ENCODE measurements around the gene LMNA. TPM values are rescaled to one million over a fixed set of nuclear protein-coding genes. Genes with fewer than 3 reads are reported as not detected.
A peak's percentile ranks its signal among the peaks of the same experiment; 100 is the strongest.

The LMNA gene
- total RNA-seq, 1 donor from 2014 or later: 92.7 TPM

DNA sequence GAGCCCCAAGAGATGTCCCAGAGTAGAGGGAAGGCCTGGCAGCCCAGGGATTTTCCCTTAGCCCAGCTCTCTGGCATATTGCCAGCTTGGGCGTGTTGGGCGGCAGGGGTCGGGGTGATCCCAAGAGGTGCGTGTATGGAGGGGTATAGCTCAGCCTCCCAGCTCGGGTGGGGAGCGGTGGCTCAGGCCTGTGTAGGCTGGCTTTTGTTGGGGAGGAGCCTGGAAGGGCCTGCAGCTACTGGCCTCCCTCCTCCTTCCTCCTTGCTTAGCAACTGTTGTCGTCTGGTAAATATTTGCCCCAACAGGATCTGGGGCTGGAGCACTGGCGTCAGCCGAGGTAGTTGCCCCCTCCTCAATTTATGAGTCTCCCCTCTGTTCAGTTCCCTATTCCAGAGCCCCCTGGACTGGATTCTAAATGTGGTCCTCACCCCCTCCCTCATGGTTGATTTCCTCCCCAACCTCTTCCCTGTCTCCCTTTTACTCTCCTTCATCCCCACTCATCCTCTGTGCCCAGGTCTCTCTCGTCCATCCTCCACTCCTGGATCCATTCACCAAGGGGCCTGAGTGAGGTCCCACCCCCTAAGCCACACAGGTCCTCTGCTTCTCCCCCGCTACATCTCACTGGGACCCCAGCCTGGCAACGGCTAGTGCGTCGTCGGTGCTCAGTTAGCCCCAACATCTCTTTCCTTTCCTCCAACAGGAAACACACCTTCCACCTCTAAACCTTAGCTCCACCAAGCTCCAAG, 10.3 kb upstream of the LMNA start:
- peaks cover 43% of the 10 kb centered on the region for H3K4me1 Mint-ChIP-seq (ENCODE audit: low read depth)

DNA sequence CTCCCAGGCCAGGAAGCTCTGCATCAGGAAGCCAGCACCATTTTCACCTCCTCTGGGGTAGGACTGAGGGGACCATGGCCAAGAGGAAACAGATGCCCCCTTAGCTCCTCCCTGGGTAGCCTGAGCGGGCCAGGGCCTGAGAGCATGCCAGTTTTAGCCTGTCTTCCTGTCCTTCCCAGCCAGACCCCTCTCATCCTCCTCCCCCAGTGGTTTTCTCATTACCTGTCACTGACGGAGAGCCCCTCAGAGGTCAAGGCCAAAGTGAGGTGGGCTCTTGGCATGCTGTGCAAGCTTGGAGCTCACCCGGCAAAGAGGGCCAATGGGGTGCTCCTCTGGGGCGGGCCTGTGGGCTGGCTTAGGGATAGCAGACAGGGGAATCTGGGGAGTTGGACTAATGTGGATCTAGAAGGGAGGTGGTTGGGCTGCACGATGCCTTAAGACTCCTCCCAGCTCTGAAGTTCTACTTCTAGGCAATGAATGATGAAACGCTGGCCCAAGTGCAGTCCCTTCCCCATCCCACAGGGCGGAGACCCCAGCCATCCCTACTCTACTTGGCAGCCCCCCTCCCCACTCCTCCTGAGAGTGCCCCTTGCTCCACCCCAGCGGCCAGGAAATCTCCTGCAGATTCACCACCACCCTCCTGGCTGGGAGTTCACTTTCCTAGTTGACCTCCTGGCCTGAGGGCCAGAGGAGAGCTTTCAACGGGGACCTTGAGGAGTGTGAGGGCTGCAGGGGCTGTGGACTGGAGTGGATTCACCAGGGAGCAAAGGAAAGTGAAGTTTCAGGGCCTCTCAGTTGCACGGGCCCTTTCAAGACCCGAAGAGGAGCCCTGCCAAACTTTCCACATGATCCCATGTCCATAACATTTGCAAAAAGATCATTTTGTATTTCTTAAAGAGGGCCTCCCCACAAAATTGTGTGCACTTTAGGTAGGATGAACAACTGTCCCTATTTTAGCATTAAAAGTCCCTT, 9.4 kb upstream of the LMNA start:
- DNase-seq (ENCODE audit: low spot score, unreplicated experiment): no peak
- no peaks in the 10 kb centered on the region for H3K9me3 Mint-ChIP-seq (ENCODE audit: low read depth)
- H3K4me3 Mint-ChIP-seq (ENCODE audit: low read depth): peak overlapping the region; percentile 52
- no peaks in the 10 kb centered on the region for H3K27me3 Mint-ChIP-seq
- peak overlapping the region; percentile 94 for H3K27ac Mint-ChIP-seq
- TF ChIP-seq, protein P1, sequence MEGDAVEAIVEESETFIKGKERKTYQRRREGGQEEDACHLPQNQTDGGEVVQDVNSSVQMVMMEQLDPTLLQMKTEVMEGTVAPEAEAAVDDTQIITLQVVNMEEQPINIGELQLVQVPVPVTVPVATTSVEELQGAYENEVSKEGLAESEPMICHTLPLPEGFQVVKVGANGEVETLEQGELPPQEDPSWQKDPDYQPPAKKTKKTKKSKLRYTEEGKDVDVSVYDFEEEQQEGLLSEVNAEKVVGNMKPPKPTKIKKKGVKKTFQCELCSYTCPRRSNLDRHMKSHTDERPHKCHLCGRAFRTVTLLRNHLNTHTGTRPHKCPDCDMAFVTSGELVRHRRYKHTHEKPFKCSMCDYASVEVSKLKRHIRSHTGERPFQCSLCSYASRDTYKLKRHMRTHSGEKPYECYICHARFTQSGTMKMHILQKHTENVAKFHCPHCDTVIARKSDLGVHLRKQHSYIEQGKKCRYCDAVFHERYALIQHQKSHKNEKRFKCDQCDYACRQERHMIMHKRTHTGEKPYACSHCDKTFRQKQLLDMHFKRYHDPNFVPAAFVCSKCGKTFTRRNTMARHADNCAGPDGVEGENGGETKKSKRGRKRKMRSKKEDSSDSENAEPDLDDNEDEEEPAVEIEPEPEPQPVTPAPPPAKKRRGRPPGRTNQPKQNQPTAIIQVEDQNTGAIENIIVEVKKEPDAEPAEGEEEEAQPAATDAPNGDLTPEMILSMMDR (IDR thresholded peaks at IDR 0.05; ENCODE audit: unreplicated experiment): no peak
- H3K36me3 Mint-ChIP-seq (ENCODE audit: insufficient read depth): peaks cover 4% of the 10 kb centered on the region
- peaks cover 43% of the 10 kb centered on the region for H3K4me1 Mint-ChIP-seq (ENCODE audit: low read depth)

More for the DNA sequence above, 10.3 kb upstream of the LMNA start:
- no peak for DNase-seq (ENCODE audit: low spot score, unreplicated experiment)
- no peaks in the 10 kb centered on the region for H3K9me3 Mint-ChIP-seq (ENCODE audit: low read depth)
- peaks cover 2% of the 10 kb centered on the region for H3K36me3 Mint-ChIP-seq (ENCODE audit: insufficient read depth)
- no peak overlapping the region for H3K4me3 Mint-ChIP-seq (ENCODE audit: low read depth)
- peak overlapping the region; percentile 82 for H3K27ac Mint-ChIP-seq
- no peaks in the 10 kb centered on the region for H3K27me3 Mint-ChIP-seq
- TF ChIP-seq, protein P1 (IDR thresholded peaks at IDR 0.05; ENCODE audit: unreplicated experiment): no peak

DNA sequence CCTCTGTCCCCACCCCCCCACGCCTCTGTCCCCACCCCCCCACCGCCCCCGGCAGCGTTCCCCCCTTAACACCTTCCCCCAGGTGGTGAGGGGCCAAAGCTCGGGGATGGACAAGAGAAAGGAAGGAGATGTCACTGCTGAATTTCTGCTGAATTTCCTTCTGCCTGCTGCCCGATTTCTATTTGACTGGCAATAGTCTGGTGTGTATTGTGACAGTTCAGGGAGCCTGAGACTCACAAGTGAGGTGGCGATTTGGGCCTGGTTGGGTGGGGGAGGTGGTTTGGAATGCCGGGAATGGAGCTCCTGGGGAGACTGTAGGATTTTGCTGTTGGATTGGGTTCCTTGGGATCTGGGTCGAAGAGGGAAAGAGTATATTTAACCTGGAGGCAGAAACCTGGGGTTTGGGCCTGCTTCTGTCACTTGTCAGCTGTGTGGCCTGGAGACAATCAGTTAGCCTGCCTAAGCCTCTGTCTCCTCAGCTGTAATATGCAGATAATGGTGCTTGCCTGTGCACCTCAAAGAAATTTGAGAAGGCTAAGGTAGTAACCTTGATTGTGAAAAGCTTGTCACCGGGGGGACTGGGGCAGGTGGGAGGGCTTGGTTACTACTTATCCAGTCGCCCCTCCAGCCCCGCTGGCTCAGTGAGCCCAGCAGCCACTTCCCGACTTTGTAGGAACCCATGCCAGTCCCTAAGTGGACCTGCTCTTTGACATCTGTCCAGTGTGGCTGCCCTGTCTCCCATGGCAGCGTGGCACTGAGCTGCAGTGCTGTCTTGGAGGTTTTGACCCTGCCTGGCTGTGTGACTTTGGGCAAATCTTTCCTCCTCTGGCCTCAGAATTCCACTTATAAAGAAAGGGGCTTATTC, 7.7 kb upstream of the LMNA start:
- DNase-seq (ENCODE audit: low spot score, unreplicated experiment): no peak

GRCh38 chr1:156108057-156108456, 6.5 kb upstream of the LMNA start:
- Mint-ChIP-seq H3K27me3 (no peaks in the 10 kb centered on the region), H3K4me1 (ENCODE audit: low read depth) (peaks cover 32% of the 10 kb centered on the region), H3K9me3 (ENCODE audit: low read depth) (no peaks in the 10 kb centered on the region), H3K27ac (no peak overlapping the region), H3K36me3 (ENCODE audit: insufficient read depth) (peaks cover 4% of the 10 kb centered on the region), H3K4me3 (ENCODE audit: low read depth) (no peak overlapping the region)
- TF ChIP-seq, protein P1 (IDR thresholded peaks at IDR 0.05; ENCODE audit: unreplicated experiment): no peak
- no peak for DNase-seq (ENCODE audit: low spot score, unreplicated experiment)

More for the DNA sequence above, 7.7 kb upstream of the LMNA start:
- H3K9me3 Mint-ChIP-seq (ENCODE audit: low read depth): no peaks in the 10 kb centered on the region
- peak overlapping the region; percentile 17 for H3K4me3 Mint-ChIP-seq (ENCODE audit: low read depth)
- H3K27me3 Mint-ChIP-seq: no peaks in the 10 kb centered on the region
- H3K4me1 Mint-ChIP-seq (ENCODE audit: low read depth): peaks cover 35% of the 10 kb centered on the region
- peaks cover 4% of the 10 kb centered on the region for H3K36me3 Mint-ChIP-seq (ENCODE audit: insufficient read depth)
- peak overlapping the region; percentile 92 for H3K27ac Mint-ChIP-seq
- TF ChIP-seq, protein P1 (IDR thresholded peaks at IDR 0.05; ENCODE audit: unreplicated experiment): no peak
